ENCODE results near the gene WFS1.

- TF ChIP-seq POLR2AphosphoS5 (IDR thresholded peaks at IDR 0.05) (no peak), POLR2A (IDR thresholded peaks at IDR 0.05) (no peak)
Measured at GRCh38 chr4:6325788-6326290, 56.2 kb downstream of the WFS1 start.

Data from suprapubic skin (tissue), 4 donors.